Transverse colon (tissue), 4 donors: ENCODE measurements around the gene EPC2. TPM values are rescaled to one million over a fixed set of nuclear protein-coding genes. Genes with fewer than 3 reads are reported as not detected.
"Not testable (repeated sequence)": the region's sequence is repeated elsewhere in the genome, so short reads cannot be mapped to it uniquely, and the experiment has no call there.

ENCODE experiments used
- DNase-seq: peaks from one replicate; pipeline ENCODE4 v3.0.0-alpha.2; 2019
- H3K27ac ChIP-seq, 4 donors: fragments of 200-600 bp; sonication (generic); 2 replicates each; pipeline ENCODE4 v1.5.1; 2016 to 2018; ENCODE audit warnings: inconsistent platforms in 4 of 4
- H3K27me3 ChIP-seq: fragments of 200-600 bp; sonication (generic); 2 replicates; pipeline ENCODE4 v1.5.1; 2017; ENCODE audit warnings: inconsistent platforms
- H3K36me3 ChIP-seq, 4 donors: fragments of 200-600 bp; sonication (generic); 2 replicates each; pipeline ENCODE4 v1.5.1; 2017 to 2019; ENCODE audit warnings: inconsistent platforms in 4 of 4
- H3K4me1 ChIP-seq, 4 donors: fragments of 200-600 bp; sonication (generic); 2 replicates each; pipeline ENCODE4 v1.5.1; 2017 to 2020; ENCODE audit warnings: inconsistent platforms in 4 of 4
- H3K4me3 ChIP-seq, 4 donors: fragments of 200-600 bp; sonication (generic); 1 replicate in 1 of 4; 2 replicates in 3 of 4; pipeline versions ENCODE4 v1.5.1 to v1.6.1; 2017 to 2019; ENCODE audit warnings: inconsistent platforms in 4 of 4
- H3K9me3 ChIP-seq, 2 donors: fragments of 200-600 bp; sonication (generic); 2 replicates each; pipeline ENCODE4 v1.5.1; 2017 to 2019; ENCODE audit warnings: inconsistent platforms in 2 of 2
- CTCF ChIP-seq, 5 experiments: fragments of 200-600 bp in 3 of 5; fragments of 450-650 bp in 2 of 5; sonication (generic) in 3 of 5; IDR thresholded peaks; 1 replicate in 2 of 5; 2 replicates in 3 of 5; pipeline ENCODE4 v1.5.1; 2016 to 2017; ENCODE audit warnings: antibody characterized with exemption in 5 of 5, inconsistent platforms in 3 of 5, mild to moderate bottlenecking in 2 of 5, moderate library complexity in 1 of 5
- EP300 ChIP-seq: sonication (generic); formaldehyde crosslinking; IDR thresholded peaks from one replicate; pipeline ENCODE4 v1.6.1; 2017; ENCODE audit warnings: antibody characterized with exemption, low read depth
- POLR2A ChIP-seq: fragments of 450-650 bp; IDR thresholded peaks from one replicate; pipeline ENCODE4 v1.6.1; 2016; ENCODE audit warnings: antibody characterized with exemption, mild to moderate bottlenecking, moderate library complexity
- POLR2AphosphoS5 ChIP-seq, 3 donors: sonication (generic); formaldehyde crosslinking; IDR thresholded peaks; one replicate each; pipeline ENCODE4 v1.6.1; 2016; ENCODE audit warnings: antibody characterized with exemption in 3 of 3
- WGBS, 2 donors: methylation state at CpG; one replicate each; pipeline ENCODE4 v1.1.5; 2018; ENCODE audit warnings: low coverage in 1 of 2; 5-methylcytosine and 5-hydroxymethylcytosine counted together
- in situ Hi-C, 4 donors: fragments of 200-750 bp; cut with MboI; loops; one replicate each; pipeline versions ENCODE4 v1.15.0 to v1.15.1; 2017; ENCODE audit warnings: low sequenced_read_pairs in 3 of 4, low pct_ligation_motif_present in 1 of 4, low pct_unique_long_range_greater_than_20kb in 1 of 4
- intact Hi-C: fragments of 100-400 bp; cut with DNase I; formaldehyde crosslinking; loops from one replicate; pipeline ENCODE4 v1.15.1; 2023; ENCODE audit warnings: low total_unique reads
- total RNA-seq, 4 donors: library from RNA; depleted of rRNA; stranded (reverse); fragments of >200 nt; gene quantifications; one replicate each; pipeline ENCODE4 v1.1.0, GENCODE V29; 2016

EPC2 gene
- total RNA-seq, 4 donors from 2014 or later, result 18.3 to 40.4 (median 25.7) TPM

GRCh38 chr2:148674063-148675020 is 29.8 kb downstream of the EPC2 start:
- no peak overlapping the region for H3K4me3 ChIP-seq
- 61 to 100% methylated on average over 1 to 2 of the region's 2 CpGs for WGBS, 2 donors
- no peaks in the 10 kb centered on the region for H3K36me3 ChIP-seq
- intact Hi-C loops, result no loop called here
- no peak overlapping the region for H3K27ac ChIP-seq
- in situ Hi-C loops, result no loop called here
- TF ChIP-seq EP300 (no peak), CTCF (IDR thresholded peaks at IDR 0.05) (peak; percentile 23 to 56 (median 33)), POLR2AphosphoS5 (IDR thresholded peaks at IDR 0.05) (no peak)
- no peak for DNase-seq
- peaks cover 0 to 43% (median 13%) of the 10 kb centered on the region in 4 donors for H3K4me1 ChIP-seq
- H3K9me3 ChIP-seq, result peaks cover 0 to 5% of the 10 kb centered on the region in 2 donors
- H3K27me3 ChIP-seq, result no peaks in the 10 kb centered on the region

DNA sequence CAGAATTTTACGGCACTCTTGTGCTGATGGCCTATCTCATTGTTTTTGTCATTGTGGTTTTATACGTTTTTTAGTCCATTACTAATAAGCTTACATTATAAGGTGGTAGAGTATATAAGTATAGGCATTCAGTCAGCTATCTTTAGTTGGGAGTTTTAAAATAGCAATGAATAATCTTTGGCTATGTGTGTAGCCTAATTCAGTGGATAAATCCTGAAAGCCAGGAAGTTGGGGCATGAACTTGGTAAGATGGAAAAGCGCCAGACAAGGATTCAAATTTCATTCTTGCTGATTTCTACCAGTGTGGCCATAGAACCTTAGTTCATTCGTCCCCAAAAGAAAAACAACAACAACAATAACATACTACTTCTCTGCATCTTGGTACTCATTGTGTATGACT is 31.2 kb downstream of the EPC2 start:
- Histone ChIP-seq H3K9me3 (peaks cover 0 to 5% of the 10 kb centered on the region in 2 donors), H3K27ac (no peak overlapping the region), H3K4me3 (no peak overlapping the region), H3K36me3 (no peaks in the 10 kb centered on the region), H3K4me1 (peaks cover 0 to 36% (median 9%) of the 10 kb centered on the region in 4 donors), H3K27me3 (no peaks in the 10 kb centered on the region)
- 64 to 73% methylated on average over 3 to 4 of the region's 4 CpGs for WGBS, 2 donors
- no peak for DNase-seq
- in situ Hi-C loops, result no loop called here
- no peak for TF ChIP-seq CTCF (IDR thresholded peaks at IDR 0.05)
- TF ChIP-seq POLR2A, result no peak
- TF ChIP-seq EP300, result no peak
- no peak for TF ChIP-seq POLR2AphosphoS5 (IDR thresholded peaks at IDR 0.05)
- intact Hi-C loops, result no loop called here

DNA sequence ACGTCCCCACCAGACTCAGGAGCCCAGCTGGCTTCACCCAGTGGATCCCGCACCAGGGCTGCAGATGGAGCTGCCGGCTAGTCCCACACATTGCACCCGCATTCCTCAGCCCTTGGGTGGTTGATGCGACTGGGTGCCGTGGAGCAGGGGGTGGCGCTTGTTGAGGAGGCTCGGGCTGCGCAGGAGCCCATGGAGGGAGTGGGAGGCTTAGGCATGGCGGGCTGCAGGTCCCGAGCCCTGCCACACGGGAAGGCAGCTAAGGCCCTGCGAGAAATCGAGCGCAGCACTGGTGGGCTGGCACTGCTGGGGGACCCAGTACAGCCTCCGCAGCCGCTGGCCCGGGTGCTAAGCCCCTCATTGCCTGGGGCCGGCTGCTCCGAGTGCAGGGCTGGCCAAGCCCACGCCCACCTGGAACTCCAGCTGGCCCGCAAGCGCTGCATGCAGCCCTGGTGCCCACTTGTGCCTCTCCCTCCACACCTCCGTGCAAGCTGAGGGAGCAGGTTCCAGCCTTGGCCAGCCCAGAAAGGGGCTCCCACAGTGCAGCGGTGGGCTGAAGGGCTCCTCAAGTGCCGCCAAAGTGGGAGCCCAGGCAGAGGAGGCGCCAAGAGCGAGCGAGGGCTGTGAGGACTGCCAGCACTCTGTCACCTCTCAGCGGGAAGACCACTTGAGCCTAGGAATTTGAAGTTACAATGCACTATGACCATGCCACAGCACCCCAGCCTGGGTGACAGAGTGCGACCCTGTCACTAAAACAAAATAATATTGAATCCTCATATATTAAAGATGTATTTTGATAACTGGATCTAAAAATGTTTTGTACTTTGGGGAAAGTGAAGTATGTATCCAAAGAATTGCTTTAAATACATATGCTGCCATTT is 34.0 kb downstream of the EPC2 start:
- H3K9me3 ChIP-seq, H3K4me3 ChIP-seq, H3K27ac ChIP-seq, H3K27me3 ChIP-seq, H3K36me3 ChIP-seq, intact Hi-C loops, DNase-seq, in situ Hi-C loops: not testable (repeated sequence)
- WGBS, 2 donors, result 93 to 94% methylated on average over 2 to 27 of the region's 31 CpGs
- H3K4me1 ChIP-seq, result peaks cover 0 to 37% (median 9%) of the 10 kb centered on the region in 4 donors

- DNase-seq, result no peak
- Histone ChIP-seq H3K36me3 (no peaks in the 10 kb centered on the region), H3K27me3 (no peaks in the 10 kb centered on the region), H3K9me3 (no peaks in the 10 kb centered on the region), H3K27ac (no peak overlapping the region), H3K4me3 (no peak overlapping the region), H3K4me1 (peaks cover 0 to 23% (median 3%) of the 10 kb centered on the region in 4 donors)
- in situ Hi-C loops (no loop called here), intact Hi-C loops (no loop called here)
- TF ChIP-seq POLR2A (no peak), CTCF (IDR thresholded peaks at IDR 0.05) (no peak), POLR2AphosphoS5 (IDR thresholded peaks at IDR 0.05) (no peak), EP300 (no peak)
- WGBS, 2 donors, result 92% methylated on average over 3 of the region's 3 CpGs
These were observed 35.9 kb downstream of the EPC2 start for GRCh38 chr2:148680462-148680861.
